ENCODE measurements around the gene ACTA2.

Gene ACTA2

GRCh38 chr10:88981435-88981834 is 28.9 kb upstream of the ACTA2 start:
- no peak for DNase-seq (ENCODE audit: low read depth)
- H3K4me3 ChIP-seq (ENCODE audit: low read length): no peak overlapping the region
- TF ChIP-seq CTCF (conservative IDR thresholded peaks at IDR 0.05; ENCODE audit: low read length): no peak

GRCh38 chr10:88980800-88981199 is 28.2 kb upstream of the ACTA2 start:
- H3K4me3 ChIP-seq (ENCODE audit: low read length): no peak overlapping the region
- DNase-seq (ENCODE audit: low read depth): no peak
- no peak for TF ChIP-seq CTCF (conservative IDR thresholded peaks at IDR 0.05; ENCODE audit: low read length)

GRCh38 chr10:88980247-88980646 is 27.7 kb upstream of the ACTA2 start:
- H3K4me3 ChIP-seq (ENCODE audit: low read length): no peak overlapping the region
- no peak for DNase-seq (ENCODE audit: low read depth)
- no peak for TF ChIP-seq CTCF (conservative IDR thresholded peaks at IDR 0.05; ENCODE audit: low read length)

GRCh38 chr10:88979603-88980002 is 27.0 kb upstream of the ACTA2 start:
- H3K4me3 ChIP-seq (ENCODE audit: low read length): no peak overlapping the region
- TF ChIP-seq CTCF (conservative IDR thresholded peaks at IDR 0.05; ENCODE audit: low read length): no peak
- DNase-seq (ENCODE audit: low read depth): no peak

GRCh38 chr10:88979153-88979562 is 26.6 kb upstream of the ACTA2 start:
- DNase-seq (ENCODE audit: low read depth): peak; percentile 97
- no peak for TF ChIP-seq CTCF (conservative IDR thresholded peaks at IDR 0.05; ENCODE audit: low read length)
- no peak overlapping the region for H3K4me3 ChIP-seq (ENCODE audit: low read length)

- no peak for TF ChIP-seq CTCF (conservative IDR thresholded peaks at IDR 0.05; ENCODE audit: low read length)
- DNase-seq (ENCODE audit: low read depth): no peak
- H3K4me3 ChIP-seq (ENCODE audit: low read length): no peak overlapping the region
Measured at GRCh38 chr10:88978463-88978862, 25.9 kb upstream of the ACTA2 start.

GRCh38 chr10:88975377-88975720 is 22.8 kb upstream of the ACTA2 start:
- peak overlapping the region; percentile 45 for H3K4me3 ChIP-seq (ENCODE audit: low read length)
- no peak for DNase-seq (ENCODE audit: low read depth)
- no peak for TF ChIP-seq CTCF (conservative IDR thresholded peaks at IDR 0.05; ENCODE audit: low read length)
